Measurements from ENCODE around the gene MFSD2A. TPM values are rescaled to one million over a fixed set of nuclear protein-coding genes. Genes with fewer than 3 reads are reported as not detected.
A peak's percentile ranks its signal among the peaks of the same experiment; 100 is the strongest.

Gene MFSD2A
- total RNA-seq, 2 experiments from 2014 or later, result 2.4 to 2.5 TPM

DNA sequence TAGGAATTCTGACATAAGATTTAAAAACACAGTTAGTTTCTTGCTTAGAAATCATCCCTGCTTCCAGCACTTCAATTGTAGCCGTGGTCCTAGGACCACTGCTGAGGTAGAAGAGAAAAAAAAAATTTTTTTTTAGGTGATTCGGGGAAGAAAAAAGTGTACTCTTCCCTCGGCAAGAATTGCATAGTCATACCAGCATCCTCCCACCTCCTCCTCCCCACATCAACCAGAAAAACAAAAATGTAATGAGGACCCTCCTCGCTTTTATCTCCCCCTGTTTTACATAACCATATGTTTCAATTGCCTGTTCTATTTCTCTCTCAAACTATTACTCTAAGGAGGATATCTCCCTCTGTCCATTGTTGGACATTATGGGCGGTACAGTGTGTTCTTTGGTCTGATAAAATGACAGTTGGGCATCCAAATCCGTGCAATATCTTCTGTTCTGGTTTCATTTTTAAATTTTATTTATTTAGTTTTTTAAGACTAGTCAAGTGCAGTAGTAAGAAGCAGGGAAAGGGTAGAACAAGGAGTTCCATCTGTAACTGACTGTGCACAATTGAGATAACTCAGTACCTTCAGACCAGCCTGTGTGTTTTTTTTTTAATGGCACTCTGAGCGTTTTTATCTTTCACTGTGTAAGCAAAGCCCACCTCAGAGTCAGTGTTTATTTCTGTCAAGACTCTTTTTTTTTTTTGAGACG is 10.4 kb upstream of the MFSD2A start:
- ChIA-PET CTCF (no interaction called here), POLR2A (no interaction called here)
- peaks cover 9% of the 10 kb centered on the region for H3K27me3 Mint-ChIP-seq
- no peak overlapping the region for H3K4me3 Mint-ChIP-seq
- H3K36me3 Mint-ChIP-seq (ENCODE audit: low read depth), result no peaks in the 10 kb centered on the region
- H3K27ac Mint-ChIP-seq, result no peak overlapping the region
- DNase-seq, result no peak
- peaks cover 4% of the 10 kb centered on the region for H3K4me1 Mint-ChIP-seq
- H3K9me3 Mint-ChIP-seq, result no peaks in the 10 kb centered on the region

GRCh38 chr1:39946216-39946615 is 8.7 kb upstream of the MFSD2A start:
- Mint-ChIP-seq H3K4me1 (peaks cover 4% of the 10 kb centered on the region), H3K4me3 (no peak overlapping the region), H3K27me3 (peaks cover 9% of the 10 kb centered on the region), H3K9me3 (no peaks in the 10 kb centered on the region), H3K36me3 (ENCODE audit: low read depth) (no peaks in the 10 kb centered on the region), H3K27ac (no peak overlapping the region)
- CTCF ChIA-PET, result interaction anchor here (1.4 kb wide), 1 partner anchor 28 kb away, joined by 3 read pairs; no protein-coding TSS in a partner anchor
- POLR2A ChIA-PET, result no interaction called here
- no peak for DNase-seq

- no peak for DNase-seq
- Mint-ChIP-seq H3K4me1 (peaks cover 4% of the 10 kb centered on the region), H3K4me3 (no peak overlapping the region), H3K36me3 (ENCODE audit: low read depth) (no peaks in the 10 kb centered on the region), H3K27me3 (peaks cover 9% of the 10 kb centered on the region), H3K27ac (no peak overlapping the region), H3K9me3 (no peaks in the 10 kb centered on the region)
- ChIA-PET POLR2A (no interaction called here), CTCF (no interaction called here)
Observed at GRCh38 chr1:39947260-39947659, 7.7 kb upstream of the MFSD2A start.

DNA sequence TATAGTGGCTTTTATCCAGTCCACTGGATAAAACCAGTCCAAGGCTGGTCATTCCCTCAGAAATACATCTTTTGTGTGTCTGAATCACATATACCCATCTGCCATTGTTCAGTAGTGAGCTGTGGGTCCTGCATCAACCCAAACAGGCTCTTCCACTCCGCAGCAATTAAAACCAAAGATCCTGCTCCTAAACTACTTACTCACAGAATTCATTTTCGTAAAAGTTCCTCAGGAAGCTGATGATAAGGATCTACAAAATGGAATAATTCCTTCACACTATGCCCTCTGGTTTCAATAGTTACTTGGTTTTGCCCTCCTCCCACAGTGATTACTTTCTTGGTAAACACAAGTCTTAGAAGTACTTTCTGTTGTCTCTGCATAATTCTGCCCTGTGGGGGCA is 5.1 kb upstream of the MFSD2A start:
- Mint-ChIP-seq H3K27ac (no peak overlapping the region), H3K4me3 (no peak overlapping the region), H3K36me3 (ENCODE audit: low read depth) (no peaks in the 10 kb centered on the region), H3K4me1 (peaks cover 7% of the 10 kb centered on the region), H3K9me3 (no peaks in the 10 kb centered on the region), H3K27me3 (peaks cover 4% of the 10 kb centered on the region)
- DNase-seq, result no peak
- ChIA-PET POLR2A (no interaction called here), CTCF (interaction anchor here (0.9 kb wide), 1 partner anchor 82 kb away, joined by 5 read pairs; no protein-coding TSS in a partner anchor)

DNA sequence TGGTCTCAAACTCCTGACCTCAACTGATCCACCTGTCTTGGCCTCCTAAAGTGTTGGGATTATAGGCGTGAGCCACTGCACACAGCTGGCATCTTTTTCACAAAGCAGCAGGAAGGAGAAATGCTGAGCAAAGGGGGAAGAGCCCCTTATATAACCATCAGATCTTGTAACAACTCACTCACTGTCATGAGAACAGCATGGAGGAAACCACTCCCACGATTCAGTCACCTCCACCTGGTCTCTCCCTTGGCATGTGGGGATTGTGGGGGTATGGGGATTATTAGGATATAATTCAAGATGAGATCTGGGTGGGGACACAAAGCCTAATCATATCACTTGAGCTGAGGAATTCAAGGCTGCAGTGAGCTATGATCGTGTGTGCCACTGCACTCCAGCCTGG is 3.0 kb upstream of the MFSD2A start:
- Mint-ChIP-seq H3K27me3 (peaks cover 4% of the 10 kb centered on the region), H3K27ac (no peak overlapping the region), H3K4me1 (peaks cover 20% of the 10 kb centered on the region), H3K4me3 (no peak overlapping the region), H3K36me3 (ENCODE audit: low read depth) (no peaks in the 10 kb centered on the region), H3K9me3 (no peaks in the 10 kb centered on the region)
- ChIA-PET POLR2A (no interaction called here), CTCF (interaction anchor here (0.6 to 1.9 kb wide), 4 partner anchors 12 to 81 kb away, joined by 3 to 5 read pairs (median 4); partner anchors contain the start of gene MYCL)
- DNase-seq, result no peak

DNA sequence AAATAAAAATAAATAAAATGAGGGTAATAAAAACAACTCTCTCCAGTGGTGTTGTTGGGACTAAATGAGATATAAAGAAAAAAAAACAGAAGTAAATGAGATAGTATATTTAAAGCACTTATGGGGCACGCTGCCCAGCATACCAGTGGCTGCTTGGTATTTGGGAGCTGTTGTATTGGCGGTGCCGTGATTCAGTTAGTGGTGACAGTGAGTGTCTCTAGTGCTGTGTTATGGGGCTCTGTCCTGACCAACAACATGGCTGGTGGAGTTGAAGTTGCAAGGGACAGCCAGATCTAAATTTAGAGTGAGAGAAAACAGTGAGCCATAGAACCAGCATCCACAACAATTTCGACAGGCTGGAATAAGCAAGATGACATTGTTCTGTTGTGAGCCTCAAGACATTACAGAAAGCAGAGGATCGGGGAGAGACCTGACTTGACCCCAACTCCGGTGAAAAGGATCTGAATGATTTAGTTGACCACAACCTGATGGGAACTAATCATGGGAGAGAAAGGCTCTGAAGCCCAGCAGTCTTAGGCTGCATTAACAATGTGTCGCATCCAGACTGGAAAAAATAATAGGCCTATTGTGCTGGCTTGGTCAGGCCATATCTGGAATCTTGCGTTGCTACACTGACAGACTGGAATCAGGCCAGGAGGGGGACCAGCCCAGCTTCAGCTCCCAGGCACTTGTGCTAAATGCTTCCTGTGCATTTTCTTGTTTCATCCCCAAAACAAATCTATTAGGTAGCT is 2.4 kb upstream of the MFSD2A start:
- POLR2A ChIA-PET, result no interaction called here

DNA sequence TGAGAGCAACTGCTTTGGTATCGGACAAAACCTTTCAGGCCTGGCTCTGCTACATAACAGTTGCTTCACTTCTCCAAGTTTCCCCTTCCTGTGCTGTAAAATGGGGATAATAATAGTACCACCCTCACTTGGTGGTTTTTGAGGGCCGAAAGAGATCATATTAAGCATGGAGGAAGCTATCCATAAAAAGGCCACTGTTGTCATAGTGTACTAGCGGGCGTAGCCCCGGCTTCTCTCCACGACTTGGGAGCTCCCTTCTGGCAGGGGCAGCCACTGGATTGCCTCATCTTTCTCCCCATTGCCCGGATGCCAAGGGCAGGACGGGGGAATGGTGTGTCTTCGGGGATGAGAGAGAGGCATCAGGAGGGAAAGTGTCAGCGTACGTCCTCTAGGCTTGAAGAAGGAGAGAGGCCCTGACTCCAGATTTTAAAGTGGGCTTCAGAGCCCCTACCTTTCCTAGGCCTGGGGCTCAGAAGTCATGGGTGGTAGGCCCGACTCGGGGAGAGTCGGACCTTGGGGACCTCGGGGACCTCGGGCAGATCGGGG is 548 bp upstream of the MFSD2A start:
- DNase-seq, result no peak
- no peaks in the 10 kb centered on the region for H3K36me3 Mint-ChIP-seq (ENCODE audit: low read depth)
- no peak overlapping the region for H3K27ac Mint-ChIP-seq
- POLR2A ChIA-PET, result interaction anchor here (0.9 to 2.1 kb wide), 4 partner anchors 10 to 85 kb away, joined by 3 to 8 read pairs (median 3); partner anchors contain the start of gene CAP1
- no peaks in the 10 kb centered on the region for H3K9me3 Mint-ChIP-seq
- peak overlapping the region; percentile 84 for H3K4me3 Mint-ChIP-seq
- CTCF ChIA-PET, result interaction anchor here (1.6 kb wide), 1 partner anchor 35 kb away, joined by 4 read pairs; no protein-coding TSS in a partner anchor
- peaks cover 21% of the 10 kb centered on the region for H3K4me1 Mint-ChIP-seq
- H3K27me3 Mint-ChIP-seq, result peaks cover 4% of the 10 kb centered on the region

More for the DNA sequence above, 2.4 kb upstream of the MFSD2A start:
- Mint-ChIP-seq H3K36me3 (ENCODE audit: low read depth) (no peaks in the 10 kb centered on the region), H3K4me3 (no peak overlapping the region), H3K9me3 (no peaks in the 10 kb centered on the region), H3K27me3 (peaks cover 4% of the 10 kb centered on the region), H3K4me1 (peaks cover 21% of the 10 kb centered on the region), H3K27ac (no peak overlapping the region)
- CTCF ChIA-PET, result interaction anchor here (0.6 to 1.9 kb wide), 4 partner anchors 33 to 81 kb away, joined by 3 to 5 read pairs (median 4); partner anchors contain the start of gene MYCL
- DNase-seq, result no peak

GRCh38 chr1:39955547-39956539 is 898 bp downstream of the MFSD2A start:
- H3K36me3 Mint-ChIP-seq (ENCODE audit: low read depth), result no peaks in the 10 kb centered on the region
- ChIA-PET CTCF (interaction anchor here (0.7 to 2.3 kb wide), 7 partner anchors 16 to 383 kb away, joined by 3 to 11 read pairs (median 7); partner anchors contain the start of gene MYCL), POLR2A (interaction anchor here (0.8 to 2.1 kb wide), 7 partner anchors 15 to 121 kb away, joined by 3 to 8 read pairs (median 3); partner anchors contain the start of gene CAP1)
- peaks cover 29% of the 10 kb centered on the region for H3K4me1 Mint-ChIP-seq
- H3K4me3 Mint-ChIP-seq, result peak overlapping the region; percentile 84
- no peak overlapping the region for H3K27ac Mint-ChIP-seq
- peak; percentile 52 for DNase-seq
- H3K9me3 Mint-ChIP-seq, result no peaks in the 10 kb centered on the region
- H3K27me3 Mint-ChIP-seq, result peaks cover 4% of the 10 kb centered on the region

DNA sequence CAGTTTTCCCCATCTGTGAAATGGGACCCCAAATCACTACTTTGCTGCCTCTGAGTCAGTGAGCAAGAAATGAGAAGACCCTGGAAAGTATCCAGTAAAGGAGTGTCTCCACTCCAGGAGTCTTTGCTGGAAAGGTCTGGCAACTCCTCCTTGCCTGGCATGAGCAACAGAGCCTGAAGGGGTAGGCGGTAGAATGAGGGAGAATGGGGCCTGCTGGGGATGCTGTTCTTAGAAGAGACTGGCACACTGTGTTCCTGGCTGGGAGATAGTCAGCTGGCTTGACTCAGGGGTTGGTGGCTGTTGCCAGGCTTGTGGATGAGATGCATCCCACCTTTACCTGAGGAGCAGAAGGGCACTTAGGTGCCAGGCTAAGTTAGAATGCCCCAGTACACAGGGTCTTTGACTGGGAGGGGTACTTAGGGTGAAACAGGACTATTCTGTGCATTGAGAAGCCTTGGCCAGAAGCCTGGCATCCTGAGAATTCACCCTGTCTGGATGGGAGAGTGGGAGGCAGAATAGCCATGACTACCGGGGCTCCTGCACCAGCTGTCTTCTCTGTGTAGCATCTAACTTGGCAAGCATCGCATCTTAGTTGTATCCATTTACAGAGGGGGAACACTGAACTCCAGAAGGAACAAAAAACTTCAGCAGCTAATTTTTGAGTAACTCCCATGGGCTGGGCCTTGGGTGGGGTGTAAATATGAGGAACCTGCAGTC is 2.5 kb downstream of the MFSD2A start:
- ChIA-PET POLR2A (no interaction called here), CTCF (interaction anchor here (1.3 to 2.3 kb wide), 4 partner anchors 16 to 381 kb away, joined by 3 to 11 read pairs (median 6); no protein-coding TSS in a partner anchor)
- Mint-ChIP-seq H3K4me1 (peaks cover 30% of the 10 kb centered on the region), H3K36me3 (ENCODE audit: low read depth) (no peaks in the 10 kb centered on the region), H3K4me3 (no peak overlapping the region), H3K9me3 (no peaks in the 10 kb centered on the region), H3K27me3 (peaks cover 4% of the 10 kb centered on the region), H3K27ac (no peak overlapping the region)
- DNase-seq, result no peak

- ChIA-PET POLR2A (no interaction called here), CTCF (interaction anchor here (1.0 to 2.1 kb wide), 4 partner anchors 15 to 141 kb away, joined by 3 to 7 read pairs (median 4); no protein-coding TSS in a partner anchor)
- H3K9me3 Mint-ChIP-seq, result no peaks in the 10 kb centered on the region
- no peak overlapping the region for H3K4me3 Mint-ChIP-seq
- H3K27me3 Mint-ChIP-seq, result peaks cover 1% of the 10 kb centered on the region
- H3K27ac Mint-ChIP-seq, result no peak overlapping the region
- H3K36me3 Mint-ChIP-seq (ENCODE audit: low read depth), result no peaks in the 10 kb centered on the region
- H3K4me1 Mint-ChIP-seq, result peaks cover 30% of the 10 kb centered on the region
- DNase-seq, result no peak
Observed at GRCh38 chr1:39958403-39959200, 3.7 kb downstream of the MFSD2A start.

- H3K27me3 Mint-ChIP-seq, result no peaks in the 10 kb centered on the region
- H3K9me3 Mint-ChIP-seq, result no peaks in the 10 kb centered on the region
- POLR2A ChIA-PET, result no interaction called here
Observed at GRCh38 chr1:39959651-39960333, 4.8 kb downstream of the MFSD2A start.

More at GRCh38 chr1:39959651-39960333, 4.8 kb downstream of the MFSD2A start:
- DNase-seq, result no peak
- H3K4me1 Mint-ChIP-seq, result peaks cover 26% of the 10 kb centered on the region
- CTCF ChIA-PET, result interaction anchor here (1.0 to 2.1 kb wide), 3 partner anchors 14 to 72 kb away, joined by 3 to 7 read pairs (median 5); no protein-coding TSS in a partner anchor
- H3K4me3 Mint-ChIP-seq, result no peak overlapping the region
- H3K36me3 Mint-ChIP-seq (ENCODE audit: low read depth), result no peaks in the 10 kb centered on the region
- no peak overlapping the region for H3K27ac Mint-ChIP-seq
